Vagina (tissue), 2 donors: ENCODE data around the gene XAGE3.

ENCODE experiments used
- POLR2AphosphoS5 ChIP-seq, 2 donors: sonication (generic); formaldehyde crosslinking; IDR thresholded peaks; one replicate each; pipeline ENCODE4 v1.9.0; 2017; ENCODE audit warnings: antibody characterized with exemption in 2 of 2, mild to moderate bottlenecking in 2 of 2, low read depth in 1 of 2; ENCODE audit not compliant: insufficient read depth in 1 of 2
- TF ChIP-seq, protein P1 (sequence below), 3 experiments: fragments of 450-650 bp in 2 of 3; fragments of 200-600 bp in 1 of 3; sonication (generic) in 1 of 3; IDR thresholded peaks; one replicate each; pipeline ENCODE4 v1.5.1; 2017 to 2019; ENCODE audit warnings: antibody characterized with exemption in 3 of 3, mild to moderate bottlenecking in 2 of 3, moderate library complexity in 2 of 3

DNA sequence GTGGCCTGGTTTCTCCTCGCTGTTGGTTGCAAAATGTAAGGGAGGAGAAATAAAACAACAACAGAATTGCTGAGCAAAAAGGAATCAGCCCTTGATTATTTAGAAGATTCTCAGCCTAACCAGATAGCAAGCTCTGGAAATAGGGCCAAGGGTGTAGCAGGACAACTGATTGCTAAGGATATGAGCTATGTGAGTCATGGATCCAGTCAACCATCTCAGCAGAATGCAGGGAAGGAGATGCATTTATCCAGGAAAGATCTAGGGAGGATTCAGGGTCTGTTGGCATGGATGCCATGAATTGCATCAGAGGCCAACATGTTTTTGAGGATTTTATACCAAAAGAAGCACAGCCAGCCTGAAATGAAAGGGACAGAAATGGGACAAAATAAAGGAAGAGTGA lies 2.2 kb upstream of the XAGE3 start:
- no peak for TF ChIP-seq POLR2AphosphoS5 (IDR thresholded peaks at IDR 0.05; ENCODE audit: insufficient read depth in 1 of 2, low read depth in 1 of 2)
- TF ChIP-seq, protein P1, sequence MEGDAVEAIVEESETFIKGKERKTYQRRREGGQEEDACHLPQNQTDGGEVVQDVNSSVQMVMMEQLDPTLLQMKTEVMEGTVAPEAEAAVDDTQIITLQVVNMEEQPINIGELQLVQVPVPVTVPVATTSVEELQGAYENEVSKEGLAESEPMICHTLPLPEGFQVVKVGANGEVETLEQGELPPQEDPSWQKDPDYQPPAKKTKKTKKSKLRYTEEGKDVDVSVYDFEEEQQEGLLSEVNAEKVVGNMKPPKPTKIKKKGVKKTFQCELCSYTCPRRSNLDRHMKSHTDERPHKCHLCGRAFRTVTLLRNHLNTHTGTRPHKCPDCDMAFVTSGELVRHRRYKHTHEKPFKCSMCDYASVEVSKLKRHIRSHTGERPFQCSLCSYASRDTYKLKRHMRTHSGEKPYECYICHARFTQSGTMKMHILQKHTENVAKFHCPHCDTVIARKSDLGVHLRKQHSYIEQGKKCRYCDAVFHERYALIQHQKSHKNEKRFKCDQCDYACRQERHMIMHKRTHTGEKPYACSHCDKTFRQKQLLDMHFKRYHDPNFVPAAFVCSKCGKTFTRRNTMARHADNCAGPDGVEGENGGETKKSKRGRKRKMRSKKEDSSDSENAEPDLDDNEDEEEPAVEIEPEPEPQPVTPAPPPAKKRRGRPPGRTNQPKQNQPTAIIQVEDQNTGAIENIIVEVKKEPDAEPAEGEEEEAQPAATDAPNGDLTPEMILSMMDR (IDR thresholded peaks at IDR 0.05) = no peak
